Measurements from ENCODE around the gene NOX1. TPM values are rescaled to one million over a fixed set of nuclear protein-coding genes. Genes with fewer than 3 reads are reported as not detected.

Gene NOX1
- total RNA-seq, 4 donors from 2014 or later = 0.31 TPM; not detected in 3

GRCh38 chrX:100904433-100904832 is 30.3 kb upstream of the NOX1 start:
- Histone ChIP-seq H3K27me3 (no peaks in the 10 kb centered on the region), H3K9me3 (no peaks in the 10 kb centered on the region), H3K4me3 (no peak overlapping the region), H3K27ac (no peak overlapping the region), H3K4me1 (no peaks in the 10 kb centered on the region), H3K36me3 (no peaks in the 10 kb centered on the region)
- no peak for ATAC-seq
- TF ChIP-seq EP300 (IDR thresholded peaks at IDR 0.05) (no peak), POLR2AphosphoS5 (IDR thresholded peaks at IDR 0.05) (no peak), POLR2A (IDR thresholded peaks at IDR 0.05) (no peak)
- TF ChIP-seq, protein P1, sequence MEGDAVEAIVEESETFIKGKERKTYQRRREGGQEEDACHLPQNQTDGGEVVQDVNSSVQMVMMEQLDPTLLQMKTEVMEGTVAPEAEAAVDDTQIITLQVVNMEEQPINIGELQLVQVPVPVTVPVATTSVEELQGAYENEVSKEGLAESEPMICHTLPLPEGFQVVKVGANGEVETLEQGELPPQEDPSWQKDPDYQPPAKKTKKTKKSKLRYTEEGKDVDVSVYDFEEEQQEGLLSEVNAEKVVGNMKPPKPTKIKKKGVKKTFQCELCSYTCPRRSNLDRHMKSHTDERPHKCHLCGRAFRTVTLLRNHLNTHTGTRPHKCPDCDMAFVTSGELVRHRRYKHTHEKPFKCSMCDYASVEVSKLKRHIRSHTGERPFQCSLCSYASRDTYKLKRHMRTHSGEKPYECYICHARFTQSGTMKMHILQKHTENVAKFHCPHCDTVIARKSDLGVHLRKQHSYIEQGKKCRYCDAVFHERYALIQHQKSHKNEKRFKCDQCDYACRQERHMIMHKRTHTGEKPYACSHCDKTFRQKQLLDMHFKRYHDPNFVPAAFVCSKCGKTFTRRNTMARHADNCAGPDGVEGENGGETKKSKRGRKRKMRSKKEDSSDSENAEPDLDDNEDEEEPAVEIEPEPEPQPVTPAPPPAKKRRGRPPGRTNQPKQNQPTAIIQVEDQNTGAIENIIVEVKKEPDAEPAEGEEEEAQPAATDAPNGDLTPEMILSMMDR (IDR thresholded peaks at IDR 0.05) = no peak
- WGBS, 2 donors (ENCODE audit: low coverage in 1 of 2) = 100% methylated on average over 1 of the region's 2 CpGs; no CpG with 5 or more reads in 1 of the 2 donors

- no peaks in the 10 kb centered on the region for H3K4me1 ChIP-seq
- no peaks in the 10 kb centered on the region for H3K36me3 ChIP-seq
- ATAC-seq = no peak
- H3K4me3 ChIP-seq = no peak overlapping the region
- no peaks in the 10 kb centered on the region for H3K27me3 ChIP-seq
- H3K9me3 ChIP-seq = no peaks in the 10 kb centered on the region
- WGBS, 2 donors (ENCODE audit: low coverage in 1 of 2) = 21 to 100% methylated on average over 1 to 4 of the region's 5 CpGs
- H3K27ac ChIP-seq = no peak overlapping the region
- TF ChIP-seq POLR2A (IDR thresholded peaks at IDR 0.05) = no peak
- no peak for TF ChIP-seq POLR2AphosphoS5 (IDR thresholded peaks at IDR 0.05)
- no peak for TF ChIP-seq EP300 (IDR thresholded peaks at IDR 0.05)
- TF ChIP-seq, protein P1 (IDR thresholded peaks at IDR 0.05) = peak in 1 of 4 experiments; percentile 41
Measured at GRCh38 chrX:100895365-100896075, 21.4 kb upstream of the NOX1 start.

- Histone ChIP-seq H3K4me3 (no peak overlapping the region), H3K9me3 (no peaks in the 10 kb centered on the region), H3K4me1 (no peaks in the 10 kb centered on the region), H3K27me3 (no peaks in the 10 kb centered on the region), H3K27ac (no peak overlapping the region), H3K36me3 (no peaks in the 10 kb centered on the region)
- no peak for ATAC-seq
- TF ChIP-seq EP300 (IDR thresholded peaks at IDR 0.05) (no peak), POLR2A (IDR thresholded peaks at IDR 0.05) (no peak), POLR2AphosphoS5 (IDR thresholded peaks at IDR 0.05) (no peak)
- TF ChIP-seq, protein P1 (IDR thresholded peaks at IDR 0.05) = no peak
- WGBS, 2 donors (ENCODE audit: low coverage in 1 of 2) = 44 to 61% methylated on average over 4 of the region's 4 CpGs
Measured at GRCh38 chrX:100883654-100884053, 9.5 kb upstream of the NOX1 start.

GRCh38 chrX:100880368-100880767 is 6.2 kb upstream of the NOX1 start:
- TF ChIP-seq POLR2AphosphoS5 (IDR thresholded peaks at IDR 0.05) (no peak), POLR2A (IDR thresholded peaks at IDR 0.05) (no peak), EP300 (IDR thresholded peaks at IDR 0.05) (no peak)
- TF ChIP-seq, protein P1 (IDR thresholded peaks at IDR 0.05) = no peak
- no peaks in the 10 kb centered on the region for H3K4me1 ChIP-seq
- no peak for ATAC-seq
- H3K9me3 ChIP-seq = no peaks in the 10 kb centered on the region
- no peaks in the 10 kb centered on the region for H3K36me3 ChIP-seq
- H3K27ac ChIP-seq = no peak overlapping the region
- H3K4me3 ChIP-seq = no peak overlapping the region
- H3K27me3 ChIP-seq = no peaks in the 10 kb centered on the region
- 55 to 100% methylated on average over 1 to 2 of the region's 2 CpGs for WGBS, 2 donors (ENCODE audit: low coverage in 1 of 2)

All from gastroesophageal sphincter (tissue), 4 donors.